OCI-LY7 (cell line): ENCODE data around the gene EXOC6B.

Experiments used
- CTCF ChIP-seq: fragments of 200-600 bp; sonication (generic); conservative IDR thresholded peaks from 2 replicates; pipeline ENCODE4 v1.5.1; 2014; ENCODE audit warnings: mild to moderate bottlenecking, antibody characterized with exemption, low read length, moderate library complexity, mixed read lengths
- EZH2phosphoT487 ChIP-seq: fragments of 200-600 bp; sonication (generic); IDR thresholded peaks from 2 replicates; pipeline ENCODE4 v1.6.1; 2018; ENCODE audit warnings: low read depth, borderline replicate concordance, mild to moderate bottlenecking, mixed run types, antibody characterized with exemption, low read length, moderate library complexity, mixed read lengths

- TF ChIP-seq CTCF (no peak), EZH2phosphoT487 (no peak)
Measured at GRCh38 chr2:72543497-72544216, 282.2 kb downstream of the EXOC6B start.
